H1 (cell line): ENCODE results near the gene ANKS1B. TPM values are rescaled to one million over a fixed set of nuclear protein-coding genes. Genes with fewer than 3 reads are reported as not detected.

Source experiments
- CTCF ChIA-PET: fragments of 300-600 bp; sonication (Branson Sonifier 250); formaldehyde crosslinking; loops from one replicate; lab custom pipeline; 2021; ENCODE audit not compliant: partially characterized antibody; lab: Charles Lee
- POLR2A ChIA-PET: fragments of 300-600 bp; sonication (Branson Sonifier 250); formaldehyde crosslinking; loops from one replicate; lab custom pipeline; 2021; ENCODE audit warnings: inconsistent platforms; ENCODE audit not compliant: partially characterized antibody; lab: Charles Lee
- DNase-seq, 2 experiments: peaks; one replicate each; pipeline versions ENCODE4 v3.0.0 to v3.0.0-alpha.2; 2010 to 2022; ENCODE audit warnings: low spot score in 2 of 2, low read depth in 1 of 2, mixed read lengths in 1 of 2
- FAIRE-seq: peaks from 2 replicates; lab custom pipeline; 2011; peaks lifted over from hg19 to GRCh38; lab: Jason Lieb, UNC
- H2AFZ ChIP-seq: 2 replicates; pipeline ENCODE4 v1.8.1; 2012; ENCODE audit warnings: low read length, inconsistent platforms
- H2AK5ac ChIP-seq: 2 replicates; pipeline ENCODE4 v1.6.1; 2013; ENCODE audit warnings: low read depth, low read length
- H2BK120ac ChIP-seq: replicated peaks from 2 replicates; pipeline ENCODE3; 2013; ENCODE audit warnings: low read depth, low read length, inconsistent platforms
- H2BK12ac ChIP-seq: 2 replicates; pipeline ENCODE4 v1.6.1; 2013; ENCODE audit warnings: low read depth, low read length
- H2BK15ac ChIP-seq: 2 replicates; pipeline ENCODE4 v1.6.1; 2013; ENCODE audit warnings: low read length
- H2BK20ac ChIP-seq: 2 replicates; pipeline ENCODE4 v1.6.1; 2013; ENCODE audit warnings: low read length
- H2BK5ac ChIP-seq: 2 replicates; pipeline ENCODE4 v1.6.1; 2013; ENCODE audit warnings: low read depth, low read length
- H3K14ac ChIP-seq: 2 replicates; pipeline ENCODE4 v1.6.1; 2013; ENCODE audit warnings: inconsistent platforms; ENCODE audit not compliant: insufficient read length
- H3K18ac ChIP-seq: 2 replicates; pipeline ENCODE4 v1.6.1; 2013; ENCODE audit warnings: low read length; ENCODE audit errors: extremely low read depth
- H3K23ac ChIP-seq: 2 replicates; pipeline ENCODE4 v1.6.1; 2013; ENCODE audit warnings: inconsistent platforms; ENCODE audit not compliant: insufficient read length
- H3K23me2 ChIP-seq: 2 replicates; pipeline ENCODE4 v1.6.1; 2013; ENCODE audit warnings: low read depth, low read length
- H3K27ac ChIP-seq: 2 replicates; pipeline ENCODE4 v1.6.1; 2011; ENCODE audit warnings: low read depth, low read length, inconsistent platforms
- H3K27me3 ChIP-seq, 4 experiments: replicated peaks in 1 of 4; 1 replicate in 1 of 4; 2 replicates in 3 of 4; pipeline versions ENCODE4 v1.6.1 to v1.8.1; 2011 to 2013; ENCODE audit warnings: low read length in 3 of 4, mild to moderate bottlenecking in 3 of 4, inconsistent platforms in 2 of 4, mixed read lengths in 2 of 4, moderate library complexity in 1 of 4; ENCODE audit not compliant: control insufficient read depth in 3 of 4, insufficient read depth in 3 of 4; ENCODE audit errors: extremely low read depth in 1 of 4
- H3K36me3 ChIP-seq, 4 experiments: 2 replicates each; pipeline versions ENCODE4 v1.6.1 to v1.8.1; 2011 to 2013; ENCODE audit warnings: mild to moderate bottlenecking in 4 of 4, low read length in 3 of 4, moderate library complexity in 2 of 4, control low read depth in 1 of 4, inconsistent platforms in 1 of 4; ENCODE audit not compliant: insufficient read depth in 4 of 4, control insufficient read depth in 2 of 4
- H3K4ac ChIP-seq: replicated peaks from 2 replicates; pipeline ENCODE3; 2013; ENCODE audit warnings: low read length, low read depth, mixed read lengths, inconsistent platforms; ENCODE audit not compliant: insufficient read length
- H3K4me1 ChIP-seq, 4 experiments: replicated peaks in 1 of 4; 1 replicate in 1 of 4; 2 replicates in 3 of 4; pipeline versions ENCODE4 v1.6.1 to v1.8.1; 2011 to 2013; ENCODE audit warnings: low read length in 3 of 4, inconsistent platforms in 2 of 4, mixed read lengths in 1 of 4; ENCODE audit not compliant: insufficient read depth in 4 of 4, control insufficient read depth in 3 of 4
- H3K4me2 ChIP-seq, 2 experiments: 2 replicates each; pipeline versions ENCODE4 v1.6.1 to v1.8.1; 2011 to 2013; ENCODE audit warnings: low read depth in 2 of 2, low read length in 2 of 2, control low read depth in 1 of 2, inconsistent platforms in 1 of 2, mild to moderate bottlenecking in 1 of 2; ENCODE audit not compliant: insufficient read depth in 1 of 2
- H3K4me3 ChIP-seq, 4 experiments: fragments of 200-600, 300-600 bp in 1 of 4; sonication (generic), shearing (Covaris generic), sonication (Bioruptor Twin) in 1 of 4; 2 replicates each; pipeline versions ENCODE4 v1.5.1 to v1.8.1; 2011 to 2016; ENCODE audit warnings: low read length in 4 of 4, low read depth in 3 of 4, control low read depth in 2 of 4, inconsistent platforms in 2 of 4, mild to moderate bottlenecking in 2 of 4, mixed read lengths in 1 of 4, moderate library complexity in 1 of 4; ENCODE audit not compliant: insufficient read depth in 2 of 4; ENCODE audit errors: extremely low read depth in 1 of 4
- H3K56ac ChIP-seq: replicated peaks from 2 replicates; pipeline ENCODE3; 2013; ENCODE audit warnings: low read depth, mild to moderate bottlenecking, mixed read lengths, low read length, inconsistent platforms; ENCODE audit not compliant: insufficient read length
- H3K79me1 ChIP-seq: 2 replicates; pipeline ENCODE4 v1.6.1; 2013; ENCODE audit warnings: low read depth, low read length, control low read depth
- H3K79me2 ChIP-seq, 2 experiments: 2 replicates each; pipeline versions ENCODE4 v1.6.1 to v1.8.1; 2012 to 2013; ENCODE audit warnings: low read length in 2 of 2, mild to moderate bottlenecking in 2 of 2, inconsistent platforms in 1 of 2; ENCODE audit not compliant: insufficient read depth in 2 of 2, control insufficient read depth in 1 of 2
- H3K9ac ChIP-seq, 4 experiments: replicated peaks in 1 of 4; 1 replicate in 1 of 4; 2 replicates in 3 of 4; pipeline versions ENCODE4 v1.6.1 to v1.8.1; 2011 to 2013; ENCODE audit warnings: low read depth in 3 of 4, low read length in 3 of 4, control low read depth in 2 of 4, mild to moderate bottlenecking in 2 of 4, moderate library complexity in 2 of 4, inconsistent platforms in 1 of 4; ENCODE audit errors: extremely low read depth in 1 of 4
- H3K9me3 ChIP-seq, 2 experiments: 2 replicates each; pipeline versions ENCODE4 v1.6.1 to v1.8.1; 2012 to 2013; ENCODE audit warnings: mild to moderate bottlenecking in 2 of 2, moderate library complexity in 2 of 2, control low read depth in 1 of 2, inconsistent platforms in 1 of 2, low read depth in 1 of 2, low read length in 1 of 2, mixed read lengths in 1 of 2; ENCODE audit not compliant: insufficient read depth in 2 of 2
- H4K20me1 ChIP-seq, 2 experiments: replicated peaks in 1 of 2; 2 replicates each; pipeline versions ENCODE3 to v1.8.1; 2011 to 2013; ENCODE audit warnings: inconsistent platforms in 2 of 2, low read length in 2 of 2, mild to moderate bottlenecking in 1 of 2; ENCODE audit not compliant: insufficient read depth in 2 of 2, control insufficient read depth in 1 of 2
- H4K5ac ChIP-seq: 2 replicates; pipeline ENCODE4 v1.6.1; 2013; ENCODE audit warnings: low read length, low read depth, mixed read lengths, inconsistent platforms; ENCODE audit not compliant: insufficient read length
- H4K8ac ChIP-seq: 2 replicates; pipeline ENCODE4 v1.8.0; 2013; ENCODE audit warnings: mild to moderate bottlenecking, moderate library complexity, low read length, inconsistent platforms; ENCODE audit not compliant: insufficient read depth; ENCODE audit errors: extremely low read depth
- H4K91ac ChIP-seq: replicated peaks from 2 replicates; pipeline ENCODE3; 2013; ENCODE audit warnings: low read length, mixed read lengths, inconsistent platforms; ENCODE audit not compliant: insufficient read length
- BACH1 ChIP-seq: IDR thresholded peaks from 2 replicates; pipeline ENCODE4 v1.6.1; 2012; ENCODE audit warnings: low read length, improper control_type of control experiment
- CREB1 ChIP-seq: IDR thresholded peaks from 2 replicates; pipeline ENCODE4 v1.6.1; 2012; ENCODE audit warnings: inconsistent platforms
- EGR1 ChIP-seq: IDR thresholded peaks from 2 replicates; pipeline ENCODE4 v1.6.1; 2011; ENCODE audit warnings: low read depth, low read length, borderline replicate concordance
- EZH2 ChIP-seq: fragments of 200-600 bp; sonication (generic); IDR thresholded peaks from 2 replicates; pipeline ENCODE4 v1.7.1; 2012; ENCODE audit warnings: low read depth, mild to moderate bottlenecking, moderate library complexity, low read length, inconsistent platforms; ENCODE audit not compliant: severe bottlenecking
- JUND ChIP-seq: IDR thresholded peaks from 2 replicates; pipeline ENCODE4 v1.6.1; 2011; ENCODE audit warnings: mild to moderate bottlenecking, improper control_type of control experiment, low read length
- NANOG ChIP-seq: IDR thresholded peaks from 2 replicates; pipeline ENCODE4 v1.6.1; 2011; ENCODE audit warnings: low read length, low read depth, mild to moderate bottlenecking, inconsistent platforms; ENCODE audit not compliant: insufficient read depth, poor library complexity, severe bottlenecking
- RFX5 ChIP-seq: IDR thresholded peaks from 2 replicates; pipeline ENCODE4 v1.6.1; 2011; ENCODE audit warnings: low read depth, low read length, improper control_type of control experiment, borderline replicate concordance
- TAF1 ChIP-seq: IDR thresholded peaks from 2 replicates; pipeline ENCODE4 v1.6.1; 2011; ENCODE audit warnings: mild to moderate bottlenecking, low read depth, low read length
- WGBS, 2 experiments: shearing (Covaris generic) in 1 of 2; methylation state at CpG; one replicate each; pipeline versions ENCODE4 v1.1.6 to v1.1.7; 2013 to 2015; ENCODE audit warnings: low lambda C conversion rate in 2 of 2, mixed read lengths in 2 of 2, inconsistent platforms in 1 of 2, low coverage in 1 of 2, missing lambda C conversion rate in 1 of 2; ENCODE audit not compliant: insufficient replicate concordance in 2 of 2, insufficient coverage in 1 of 2, insufficient read length in 1 of 2; ENCODE audit errors: extremely low coverage in 1 of 2, missing lambda C conversion rate in 1 of 2; 5-methylcytosine and 5-hydroxymethylcytosine counted together
- polyA plus RNA-seq, 7 experiments: library from polyadenylated mRNA; depleted of rRNA in 3 of 7; stranded (reverse) in 5 of 7; unstranded in 2 of 7; fragments of >200 nt in 5 of 7; fragments of 200-250 nt in 2 of 7; gene quantifications; 1 replicate in 5 of 7; 2 replicates in 1 of 7; 4 replicates in 1 of 7; pipeline versions ENCODE4 v1.2.1 to v1.2.3, GENCODE V29; 2011 to 2013; ENCODE audit warnings: missing spikeins in 2 of 7, mixed read lengths in 2 of 7
- total RNA-seq: library from RNA; stranded (reverse); fragmentation: NEBNext Ultra II Directional; extraction: Animal tissue kit (Norgen Biotek cat#: 25700); gene quantifications from 2 replicates; pipeline ENCODE4 v1.2.1, GENCODE V29; 2021
- TF ChIP-seq, protein P1 (sequence below): IDR thresholded peaks from 2 replicates; pipeline ENCODE4 v1.6.1; 2011; ENCODE audit warnings: low read depth, mild to moderate bottlenecking, low read length; ENCODE audit not compliant: insufficient read depth
- TF ChIP-seq, protein P2 (sequence below), 3 experiments: IDR thresholded peaks; 1 replicate in 2 of 3; 2 replicates in 1 of 3; pipeline versions ENCODE4 v1.5.1 to v1.6.1; 2011; ENCODE audit warnings: low read length in 3 of 3, mild to moderate bottlenecking in 3 of 3, inconsistent platforms in 2 of 3, low read depth in 1 of 3, moderate library complexity in 1 of 3; ENCODE audit not compliant: insufficient read depth in 1 of 3; ENCODE audit errors: control extremely low read depth in 1 of 3

The ANKS1B gene
- total and polyA plus RNA-seq, 2 of the 8 experiments (the other 6 are each of a cell fraction or from before 2014, with no cell fraction given), result 2.7 to 6.1 TPM

DNA sequence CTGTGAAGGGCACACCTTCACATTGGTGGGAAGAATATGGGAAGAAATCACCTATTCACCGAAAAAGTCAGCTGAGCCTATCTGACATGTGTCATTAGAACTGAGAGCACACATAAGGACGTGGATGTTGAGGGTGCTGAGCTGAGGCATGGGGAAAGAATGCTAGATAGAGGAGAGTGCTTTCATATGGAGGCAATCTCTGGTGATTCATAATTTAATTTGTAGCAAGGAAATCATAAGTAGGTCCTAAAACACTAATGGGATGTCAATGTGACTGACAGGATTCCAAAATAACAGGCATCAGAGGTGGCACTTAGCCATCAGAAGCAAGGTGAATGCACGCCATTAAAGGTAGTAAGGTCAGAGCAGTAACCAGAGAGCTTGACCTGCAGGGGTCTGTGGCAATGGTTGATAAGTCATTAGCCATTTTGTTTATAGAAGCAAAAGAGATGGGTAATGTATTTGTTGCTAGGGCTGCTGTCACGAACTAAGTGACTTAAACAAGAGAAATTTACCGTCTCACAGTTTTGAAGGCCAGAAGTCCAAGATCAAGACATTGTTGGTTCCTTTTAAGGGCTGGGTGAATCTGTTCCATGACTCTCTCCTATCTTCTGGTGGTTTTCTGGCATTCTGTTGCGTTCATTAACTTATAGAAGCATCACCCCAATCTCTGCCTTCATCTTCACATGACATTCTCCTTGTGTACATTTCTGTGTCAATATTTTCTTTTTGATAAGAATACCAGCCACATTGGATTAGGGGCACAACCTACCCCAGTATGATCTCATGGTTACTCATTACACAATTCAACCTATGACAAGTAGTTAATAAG lies 69.3 kb downstream of the ANKS1B start:
- Histone ChIP-seq H2BK5ac (no peak overlapping the region), H4K8ac (no peak overlapping the region), H3K4me1 (no peaks in the 10 kb centered on the region), H3K27me3 (no peaks in the 10 kb centered on the region), H3K18ac (no peak overlapping the region), H2BK120ac (no peak overlapping the region), H3K23ac (no peak overlapping the region), H2AFZ (no peak overlapping the region), H3K14ac (no peak overlapping the region), H3K36me3 (no peaks in the 10 kb centered on the region), H2AK5ac (no peak overlapping the region), H2BK20ac (no peak overlapping the region), H3K79me2 (no peaks in the 10 kb centered on the region), H2BK15ac (no peak overlapping the region), H3K9me3 (no peaks in the 10 kb centered on the region), H3K23me2 (no peaks in the 10 kb centered on the region), H4K20me1 (no peaks in the 10 kb centered on the region), H3K56ac (no peak overlapping the region), H2BK12ac (no peak overlapping the region), H3K27ac (no peak overlapping the region), H3K4me3 (no peak overlapping the region), H3K4ac (no peak overlapping the region), H3K4me2 (no peak overlapping the region), H3K79me1 (no peaks in the 10 kb centered on the region), H4K5ac (no peak overlapping the region), H3K9ac (no peak overlapping the region), H4K91ac (no peak overlapping the region)
- ChIA-PET POLR2A (no interaction called here), CTCF (interaction anchor here (0.6 to 1.0 kb wide), 4 partner anchors 14 to 482 kb away, joined by 3 to 4 read pairs (median 3); no protein-coding TSS in a partner anchor)
- no peak for DNase-seq
- FAIRE-seq, result no peak
- 90% methylated on average over 6 of the region's 6 CpGs; no CpG with 5 or more reads in 1 of the 2 experiments for WGBS, 2 experiments
- no peak for TF ChIP-seq CREB1
- TF ChIP-seq BACH1, result no peak
- no peak for TF ChIP-seq EZH2
- no peak for TF ChIP-seq NANOG
- no peak for TF ChIP-seq RFX5
- TF ChIP-seq JUND, result no peak
- TF ChIP-seq TAF1, result no peak
- TF ChIP-seq, protein P1, sequence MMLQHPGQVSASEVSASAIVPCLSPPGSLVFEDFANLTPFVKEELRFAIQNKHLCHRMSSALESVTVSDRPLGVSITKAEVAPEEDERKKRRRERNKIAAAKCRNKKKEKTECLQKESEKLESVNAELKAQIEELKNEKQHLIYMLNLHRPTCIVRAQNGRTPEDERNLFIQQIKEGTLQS, result no peak
- TF ChIP-seq, protein P2, sequence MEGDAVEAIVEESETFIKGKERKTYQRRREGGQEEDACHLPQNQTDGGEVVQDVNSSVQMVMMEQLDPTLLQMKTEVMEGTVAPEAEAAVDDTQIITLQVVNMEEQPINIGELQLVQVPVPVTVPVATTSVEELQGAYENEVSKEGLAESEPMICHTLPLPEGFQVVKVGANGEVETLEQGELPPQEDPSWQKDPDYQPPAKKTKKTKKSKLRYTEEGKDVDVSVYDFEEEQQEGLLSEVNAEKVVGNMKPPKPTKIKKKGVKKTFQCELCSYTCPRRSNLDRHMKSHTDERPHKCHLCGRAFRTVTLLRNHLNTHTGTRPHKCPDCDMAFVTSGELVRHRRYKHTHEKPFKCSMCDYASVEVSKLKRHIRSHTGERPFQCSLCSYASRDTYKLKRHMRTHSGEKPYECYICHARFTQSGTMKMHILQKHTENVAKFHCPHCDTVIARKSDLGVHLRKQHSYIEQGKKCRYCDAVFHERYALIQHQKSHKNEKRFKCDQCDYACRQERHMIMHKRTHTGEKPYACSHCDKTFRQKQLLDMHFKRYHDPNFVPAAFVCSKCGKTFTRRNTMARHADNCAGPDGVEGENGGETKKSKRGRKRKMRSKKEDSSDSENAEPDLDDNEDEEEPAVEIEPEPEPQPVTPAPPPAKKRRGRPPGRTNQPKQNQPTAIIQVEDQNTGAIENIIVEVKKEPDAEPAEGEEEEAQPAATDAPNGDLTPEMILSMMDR (IDR thresholded peaks at IDR 0.05; ENCODE audit: control extremely low read depth in 1 of 3, insufficient read depth in 1 of 3, low read depth in 1 of 3, low read length in 3 of 3), result no peak
- no peak for TF ChIP-seq EGR1
